DND-41 (cell line): ENCODE results near the gene ZNRF4.

Experiments used
- CTCF ChIP-seq: IDR thresholded peaks from 2 replicates; pipeline ENCODE4 v1.5.1; 2012; ENCODE audit warnings: borderline replicate concordance, low read length, moderate library complexity, mild to moderate bottlenecking; ENCODE audit not compliant: poor library complexity, severe bottlenecking; ENCODE audit errors: extremely low read depth
- EZH2 ChIP-seq: IDR thresholded peaks from 3 replicates; pipeline ENCODE4 v1.6.1; 2012; ENCODE audit warnings: borderline replicate concordance, low read depth, mild to moderate bottlenecking, moderate library complexity, low read length, inconsistent platforms; ENCODE audit not compliant: severe bottlenecking

- TF ChIP-seq CTCF (no peak), EZH2 (no peak)
Observed at GRCh38 chr19:5460748-5461147, 5.5 kb downstream of the ZNRF4 start.
